Hippocampal formation (tissue), 2 donors: ENCODE results near the gene EWSR1.
"Not testable (repeated sequence)": the region's sequence is repeated elsewhere in the genome, so short reads cannot be mapped to it uniquely, and the experiment has no call there.

ENCODE experiments used
- DNase-seq, 2 donors: peaks; one replicate each; lab custom pipeline; 2025; lab: John Stamatoyannopoulos, UW

Gene EWSR1

DNA sequence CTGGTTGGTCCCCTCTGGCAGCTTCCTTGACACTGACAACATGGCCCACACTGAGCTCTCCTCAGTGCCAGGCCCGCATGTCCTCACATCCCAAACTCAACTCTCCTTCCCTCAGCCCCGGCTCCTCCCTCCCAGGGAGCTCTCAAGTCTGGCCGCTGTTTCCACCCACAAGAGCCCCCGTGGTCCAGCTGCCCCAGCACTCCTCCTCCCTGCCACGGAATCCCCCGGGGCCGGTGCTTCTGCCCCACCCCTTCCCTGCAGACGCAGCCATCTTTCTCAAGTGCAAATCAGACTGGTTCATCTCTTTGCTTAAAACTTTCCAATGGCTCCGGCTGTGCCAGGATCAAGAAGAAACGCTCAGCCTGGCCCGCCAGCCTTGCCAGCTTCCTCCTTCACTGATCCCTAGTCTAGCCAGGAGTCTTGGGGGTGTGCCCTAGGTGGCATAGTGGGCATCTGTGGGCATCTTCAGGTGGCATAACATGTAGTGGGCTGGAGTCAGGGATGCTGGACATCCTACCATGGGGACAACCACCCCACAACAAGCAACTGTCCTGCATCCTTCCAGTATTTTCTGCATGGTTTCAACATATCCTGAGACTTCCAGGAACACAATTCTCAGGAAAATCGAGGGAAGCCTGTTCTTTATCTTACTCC lies 69.7 kb downstream of the EWSR1 start:
- DNase-seq: no peak

DNA sequence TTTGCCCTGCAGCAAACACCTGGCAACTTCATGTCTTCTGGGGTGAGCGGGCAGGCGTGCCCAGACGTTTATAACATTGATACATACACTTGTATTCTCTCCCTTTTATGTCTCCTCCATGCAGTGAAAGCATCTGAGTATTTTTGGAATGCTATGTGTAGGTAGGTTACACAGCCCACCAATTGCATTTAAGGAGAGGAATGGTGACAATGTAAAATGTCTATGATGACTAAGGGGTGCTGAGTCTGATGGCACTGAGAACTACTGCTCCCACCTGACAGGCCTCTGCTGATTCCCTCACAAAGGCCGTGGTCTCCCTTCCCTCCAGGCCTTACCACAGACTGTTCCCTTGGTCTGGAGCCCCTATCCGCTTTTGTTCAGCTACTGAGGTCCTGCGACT lies 70.3 kb downstream of the EWSR1 start:
- DNase-seq: no peak

DNA sequence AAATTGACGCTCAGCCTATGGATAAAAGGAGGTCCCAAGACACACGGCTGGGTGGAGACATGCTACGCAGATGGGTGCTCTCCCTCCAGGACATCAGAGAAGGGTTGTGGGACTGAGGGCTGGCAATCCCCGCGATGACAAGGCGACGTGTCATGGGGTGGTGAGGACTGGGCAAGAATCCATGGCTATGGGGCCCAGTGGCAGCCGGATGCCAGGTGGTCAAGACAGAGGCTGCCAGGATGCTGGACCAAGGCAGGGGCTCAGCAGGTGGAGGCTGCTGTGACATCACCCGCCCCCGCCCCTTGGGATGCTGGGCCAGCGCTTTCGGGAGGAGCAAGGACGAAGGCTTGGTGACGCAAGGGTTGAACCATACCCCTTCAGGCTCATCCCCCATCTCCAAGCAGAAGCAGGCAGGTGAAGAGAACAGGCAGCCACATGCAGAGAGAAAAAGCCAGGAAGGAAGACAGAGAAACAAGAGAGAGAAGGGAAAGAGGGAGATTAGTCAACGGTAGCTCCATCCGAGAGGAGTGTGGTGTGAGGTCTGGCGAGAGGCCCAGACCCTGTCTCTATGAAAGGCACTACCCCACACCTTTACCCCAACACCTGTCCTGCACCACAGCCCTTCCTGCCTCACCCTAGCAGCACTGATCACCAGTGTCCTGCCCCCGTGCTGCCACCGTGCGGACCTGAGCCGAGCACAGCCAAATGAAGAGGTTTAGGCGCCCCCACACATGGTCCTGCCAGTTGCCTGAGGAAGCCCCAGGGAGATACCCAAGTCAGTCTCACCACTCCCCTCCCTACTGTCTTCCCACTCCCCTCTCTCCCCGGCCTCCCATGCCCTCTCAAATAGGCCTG lies 71.5 kb downstream of the EWSR1 start:
- DNase-seq: no peak

DNA sequence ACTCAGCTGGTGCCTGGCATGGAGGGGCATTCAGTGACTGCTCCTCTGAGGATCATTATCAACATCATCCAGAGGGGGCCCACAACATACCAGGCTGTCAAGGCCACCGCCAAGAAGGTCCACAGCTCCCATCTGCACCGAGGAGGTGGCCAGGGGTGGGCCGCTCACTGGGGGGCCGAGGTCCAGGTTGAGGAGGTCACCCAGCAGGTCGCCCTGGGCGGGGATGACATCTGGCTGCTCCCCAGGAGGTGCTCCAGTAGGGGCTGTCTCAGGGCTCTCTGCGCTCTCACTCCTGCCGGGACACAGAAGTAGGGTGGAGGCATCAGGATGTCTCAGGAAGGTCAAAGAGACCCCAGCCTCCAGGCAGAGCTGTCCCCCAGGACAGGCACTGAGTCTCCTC lies 72.5 kb downstream of the EWSR1 start:
- DNase-seq: no peak

DNA sequence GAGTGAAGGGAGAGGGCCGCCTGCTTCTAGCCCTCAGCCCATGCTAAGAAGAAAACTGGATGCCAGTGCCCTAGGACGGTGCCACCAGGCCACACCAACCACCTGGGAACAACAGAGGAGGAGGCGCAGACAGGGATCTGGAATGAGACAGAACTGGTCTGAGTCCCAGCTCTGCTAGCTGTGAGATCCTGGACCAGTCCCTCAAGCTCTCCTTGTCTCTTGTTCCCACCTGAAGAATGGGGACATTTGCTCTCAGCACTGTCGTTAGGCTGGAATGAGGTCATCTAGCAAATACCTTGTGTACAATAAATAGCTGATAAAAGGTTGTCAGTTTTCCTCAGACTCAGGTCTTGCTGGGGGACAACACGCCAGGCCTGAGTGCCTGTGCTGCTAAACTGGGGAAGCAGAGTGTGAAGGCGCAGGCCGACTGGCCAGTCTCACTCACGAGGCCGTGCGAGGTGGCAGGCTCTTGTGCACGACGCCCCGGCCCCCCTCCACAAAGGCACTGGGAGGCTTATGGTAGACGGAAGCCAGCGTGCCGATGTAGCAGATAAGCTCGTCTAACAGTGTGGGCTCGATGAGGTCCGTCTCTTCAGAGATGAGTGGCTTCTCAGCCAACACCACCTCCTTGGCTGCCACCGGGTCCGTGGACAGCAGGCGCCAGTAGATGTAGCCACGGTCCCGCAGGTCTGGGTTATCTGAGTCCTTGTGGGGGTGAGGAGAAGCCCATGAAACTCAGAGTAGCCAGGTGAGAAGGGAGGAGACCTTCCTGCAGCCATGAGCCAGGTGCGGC lies 73.2 kb downstream of the EWSR1 start:
- DNase-seq: no peak

DNA sequence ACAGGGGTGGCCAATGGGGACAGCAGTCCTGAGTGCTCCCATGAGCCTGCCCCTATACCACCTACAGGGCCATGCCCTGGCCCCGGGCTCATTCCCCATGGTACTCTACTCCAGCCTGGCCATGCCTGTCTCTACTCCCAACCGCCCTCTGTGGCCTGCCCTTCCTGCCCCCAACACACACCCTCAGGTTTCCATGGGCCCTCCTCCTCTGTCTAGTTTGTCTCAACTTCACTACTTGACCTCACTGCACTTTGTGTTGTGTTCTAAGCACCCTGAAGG lies 73.7 kb downstream of the EWSR1 start:
- no peak for DNase-seq

DNA sequence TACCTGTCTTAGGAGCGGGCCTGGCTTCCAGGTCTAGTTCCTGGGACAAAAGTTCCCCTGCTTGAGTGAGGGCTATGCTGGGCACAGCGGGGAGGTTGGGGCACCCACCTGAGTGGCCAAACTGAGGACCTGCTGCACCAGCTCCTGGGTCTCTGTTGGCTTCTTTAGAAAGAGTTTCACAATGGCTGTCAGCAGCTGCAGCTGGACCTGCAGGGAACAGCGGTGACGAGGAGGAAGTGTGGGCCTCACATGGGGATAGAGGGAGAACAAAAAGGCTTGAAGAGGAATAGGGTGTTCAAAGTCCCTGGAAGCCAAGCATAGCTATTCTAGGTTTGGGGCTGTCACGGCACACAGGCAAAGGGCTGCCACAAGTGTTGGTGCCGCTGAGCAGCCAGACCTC lies 74.1 kb downstream of the EWSR1 start:
- DNase-seq: no peak

DNA sequence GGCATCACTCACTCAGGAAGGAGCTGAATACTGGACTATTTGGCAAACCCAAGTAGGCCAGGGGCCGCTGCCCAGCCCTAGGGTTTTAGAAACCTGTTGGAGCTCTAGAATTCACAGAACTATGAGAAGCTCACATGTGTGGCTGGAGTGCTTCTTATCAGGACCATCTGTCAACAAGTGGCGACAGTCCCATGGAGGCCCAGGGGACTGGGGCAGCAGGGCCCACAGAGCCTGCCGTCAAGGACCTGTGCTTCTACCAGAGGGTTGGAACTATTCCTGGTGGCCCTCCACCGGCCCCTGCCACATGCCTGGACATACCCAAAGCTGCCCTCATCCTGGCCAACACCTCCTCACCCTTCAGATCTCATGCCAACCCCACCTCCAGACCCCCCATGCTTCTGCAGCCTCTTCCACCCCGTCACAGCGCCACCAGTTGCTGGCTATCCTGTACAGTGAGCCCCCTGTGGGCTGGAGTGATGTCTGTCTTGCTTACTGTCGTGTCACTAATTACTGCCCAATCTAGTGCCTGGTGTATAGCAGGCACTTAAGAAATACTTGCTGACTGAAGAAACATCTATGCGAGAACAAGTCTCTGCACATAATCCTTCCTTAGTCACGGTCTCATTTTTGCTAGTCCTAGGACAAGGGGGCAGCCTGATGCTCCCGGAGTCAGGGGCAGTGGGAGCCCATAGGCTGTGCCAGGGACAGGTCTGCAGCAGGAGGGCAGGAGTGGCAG lies 74.7 kb downstream of the EWSR1 start:
- no peak for DNase-seq

DNA sequence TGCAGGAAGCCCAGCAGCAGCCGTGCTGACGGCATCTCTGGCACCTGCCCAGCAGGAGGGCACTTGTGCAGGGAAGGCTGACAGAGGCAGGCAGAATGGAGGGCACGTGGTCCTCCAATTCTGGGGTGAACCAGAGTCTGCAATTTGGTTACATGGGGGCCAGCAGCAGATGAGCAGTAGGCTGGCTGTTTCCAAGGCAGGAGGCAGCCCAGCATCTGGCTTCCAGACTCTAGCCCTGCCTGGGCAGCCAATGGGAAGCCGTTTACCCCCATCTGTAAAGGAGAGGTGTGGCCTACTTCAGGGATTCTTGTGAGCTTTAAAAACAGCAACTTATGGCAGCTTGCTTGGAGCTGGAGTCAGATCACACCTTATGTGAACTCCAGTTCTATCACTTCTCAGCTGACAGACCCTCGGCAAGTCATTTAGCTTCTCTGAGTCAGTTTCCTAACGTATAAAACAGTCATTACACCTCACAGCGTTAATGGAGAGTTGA lies 75.3 kb downstream of the EWSR1 start:
- DNase-seq: peak; percentile 22 to 46

DNA sequence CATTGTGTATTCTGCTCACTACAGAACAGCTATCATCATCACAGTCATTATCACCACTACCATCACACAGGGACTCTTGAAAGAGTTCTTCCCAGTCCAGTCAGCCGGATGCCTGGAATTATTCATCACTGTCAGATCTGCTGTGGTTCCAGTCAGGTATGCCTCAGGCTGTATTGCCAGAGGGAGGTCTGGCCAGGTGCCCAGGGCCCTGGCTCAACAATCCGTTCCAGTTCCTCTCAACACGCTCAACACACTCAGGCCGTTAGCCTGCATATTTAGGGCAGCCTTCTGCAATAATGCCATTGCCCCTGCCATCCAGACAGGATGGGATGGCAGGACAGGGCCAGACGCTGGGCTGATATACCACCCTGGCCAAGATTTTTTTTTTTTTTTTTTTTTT lies 76.1 kb downstream of the EWSR1 start:
- no peak for DNase-seq

DNA sequence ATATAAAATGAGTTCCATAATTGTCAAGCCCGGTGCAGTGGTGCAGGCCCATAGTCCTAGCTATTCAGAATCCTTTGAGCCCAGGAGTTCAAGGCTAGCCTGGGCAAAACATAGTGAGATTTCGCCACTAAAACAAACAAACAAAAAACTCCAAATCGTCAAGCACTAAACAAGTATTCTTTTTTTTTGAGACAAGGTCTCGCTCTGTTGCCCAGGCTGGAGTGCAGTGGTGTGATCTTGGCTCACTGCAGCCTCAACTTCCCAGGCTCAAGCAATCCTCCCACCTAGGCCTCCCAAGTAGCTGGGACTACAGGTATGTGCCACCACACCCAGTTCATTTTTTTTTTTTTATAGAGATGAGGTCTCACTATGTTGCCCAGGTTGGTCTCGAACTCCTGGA lies 76.8 kb downstream of the EWSR1 start:
- DNase-seq: not testable (repeated sequence)

DNA sequence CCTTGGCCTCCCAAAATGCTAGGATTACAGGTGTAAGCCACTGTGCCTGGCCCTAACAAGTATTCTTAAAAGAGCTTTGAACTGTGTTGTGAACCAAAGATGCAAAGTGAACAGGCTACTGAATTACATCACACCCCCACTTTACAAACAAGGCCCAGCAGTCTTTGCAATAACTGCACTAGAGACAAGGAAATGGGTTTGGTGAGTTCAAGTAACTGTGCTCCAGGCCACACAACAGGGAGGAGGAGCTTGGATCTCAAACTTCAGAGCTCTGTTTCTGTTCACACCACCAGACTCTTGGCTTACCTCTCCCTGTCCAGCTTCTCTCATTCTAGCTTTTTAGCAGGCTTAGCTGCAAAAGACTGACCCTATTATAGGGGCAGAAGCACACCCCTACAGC lies 77.9 kb downstream of the EWSR1 start:
- DNase-seq: peak in 1 of 2 donors; percentile 47

DNA sequence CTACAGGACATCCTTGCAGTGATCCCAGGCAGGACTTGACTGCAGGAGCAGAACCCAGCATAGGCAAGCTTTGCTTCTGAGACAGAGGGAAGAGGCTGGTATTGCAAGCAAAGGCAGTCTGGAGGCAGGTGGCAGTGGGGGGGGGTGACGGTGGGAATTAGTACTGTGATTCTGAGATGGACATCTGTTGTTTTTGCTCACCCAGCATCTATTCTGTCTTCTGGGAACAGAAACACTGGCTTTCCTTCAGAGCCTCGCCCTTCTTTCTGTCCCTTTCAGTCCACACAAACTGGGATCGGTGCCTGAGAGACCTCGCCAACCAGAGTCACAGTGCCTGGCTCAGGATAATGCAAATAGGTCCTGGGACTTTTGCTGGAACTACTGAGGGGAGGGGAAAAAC lies 78.6 kb downstream of the EWSR1 start:
- DNase-seq: peak; percentile 58 to 69

DNA sequence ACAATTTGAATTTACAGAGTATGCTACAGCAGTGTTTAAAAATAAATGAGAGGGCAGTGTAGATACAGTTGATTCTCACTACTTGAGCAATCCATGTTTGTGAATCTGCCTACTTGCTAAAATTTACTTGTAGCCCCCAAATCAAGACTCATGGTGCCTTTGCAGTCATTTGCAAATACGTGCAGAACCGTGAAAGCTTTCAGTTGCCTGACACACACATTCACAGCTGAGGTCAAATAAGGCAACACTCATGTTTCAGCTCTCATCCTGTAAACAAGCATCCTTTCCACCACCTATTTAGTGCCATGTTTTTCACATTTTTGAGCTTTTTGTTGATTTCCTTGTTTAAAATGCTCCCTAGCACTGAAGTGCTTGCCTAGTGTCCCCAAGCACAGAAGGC lies 80.0 kb downstream of the EWSR1 start:
- DNase-seq: no peak

DNA sequence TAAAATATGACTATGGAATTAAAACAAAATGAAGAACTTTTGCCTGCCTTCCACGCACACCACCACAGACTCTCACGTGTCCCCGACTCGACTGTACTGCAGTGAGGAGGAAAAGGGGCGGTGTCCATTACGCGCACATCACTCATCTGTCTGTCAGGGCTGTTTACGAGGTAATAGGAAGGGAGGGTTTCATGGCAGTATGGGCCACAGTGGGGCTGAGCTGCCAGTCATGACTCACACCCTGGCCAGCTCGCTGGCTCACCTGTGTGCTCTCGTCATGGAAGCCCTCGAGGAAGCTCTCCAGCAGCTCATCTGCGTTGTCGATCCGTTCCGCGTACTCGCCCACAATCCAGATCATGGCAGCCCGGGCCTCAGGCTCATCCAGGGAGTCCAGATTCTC lies 80.9 kb downstream of the EWSR1 start:
- DNase-seq: no peak
